Pulmonary artery endothelial cell (primary cell): ENCODE measurements around the gene FAM131C. TPM values are rescaled to one million over a fixed set of nuclear protein-coding genes. Genes with fewer than 3 reads are reported as not detected.
"Not testable (repeated sequence)": the region's sequence is repeated elsewhere in the genome, so short reads cannot be mapped to it uniquely, and the experiment has no call there.

ENCODE experiments used
- DNase-seq: peaks from one replicate; pipeline ENCODE4 v3.0.0-alpha.2; 2011; ENCODE audit warnings: low read depth, low spot score
- total RNA-seq: library from RNA; depleted of rRNA; stranded (reverse); fragments of >200 nt; gene quantifications from 2 replicates; pipeline ENCODE4 v1.2.3, GENCODE V29; 2014

The FAM131C gene
- total RNA-seq, 1 donor from 2014 or later, result 0.20 TPM

DNA sequence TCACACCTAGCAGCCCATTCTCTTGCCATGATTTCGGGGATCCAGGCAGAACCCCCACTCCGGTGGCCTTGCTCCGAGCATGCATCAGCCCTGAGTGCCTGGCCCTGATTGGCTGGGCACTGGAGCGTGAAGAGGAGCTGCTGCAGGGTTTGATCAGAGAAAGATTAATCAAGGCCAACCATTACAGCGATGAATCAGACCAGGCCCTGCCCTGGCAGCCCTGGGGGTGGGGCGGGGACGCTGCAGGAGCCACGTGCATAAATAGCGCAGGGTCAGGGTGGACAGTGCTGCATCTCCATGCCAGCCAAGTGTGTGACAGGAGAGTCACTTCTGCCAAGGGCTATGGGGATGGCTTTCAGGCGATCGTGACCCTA is 3.4 kb upstream of the FAM131C start:
- no peak for DNase-seq

GRCh38 chr1:16076031-16076864 is 2.8 kb upstream of the FAM131C start:
- no peak for DNase-seq

DNA sequence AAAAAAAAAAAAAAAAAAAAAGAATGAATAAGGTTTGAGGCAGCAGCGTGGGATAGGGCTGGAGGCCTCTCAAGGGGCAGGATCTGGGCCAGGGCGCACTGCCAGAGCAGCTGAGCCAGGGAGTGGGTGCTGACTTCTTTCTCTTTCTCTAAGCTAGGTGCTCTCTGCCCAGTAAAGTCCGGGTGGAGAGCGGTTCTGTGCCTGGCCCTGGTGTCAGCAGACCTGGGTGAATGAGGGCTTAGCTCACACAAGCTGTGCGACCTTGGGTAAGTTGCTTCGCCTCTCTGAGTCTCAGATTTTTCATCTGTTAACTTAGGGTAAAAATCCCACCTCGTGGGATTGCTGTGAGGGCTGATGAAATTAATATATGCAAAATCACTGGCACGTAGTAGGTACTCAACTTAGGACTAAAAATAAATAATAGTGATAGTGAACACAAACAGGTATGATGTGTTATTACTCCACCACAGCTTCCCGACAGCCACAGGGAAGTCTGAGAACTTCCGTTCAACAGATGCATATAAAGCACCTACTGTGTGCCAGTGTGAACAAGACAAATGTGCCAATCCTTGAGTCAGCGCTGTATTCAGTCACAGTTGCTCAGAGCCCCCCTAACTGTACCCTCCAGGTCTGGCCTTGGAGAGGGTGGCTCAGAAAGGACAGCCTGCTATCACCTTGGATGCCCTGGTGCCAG is 2.0 kb upstream of the FAM131C start:
- no peak for DNase-seq

GRCh38 chr1:16074217-16074616 is 766 bp upstream of the FAM131C start:
- no peak for DNase-seq

- no peak for DNase-seq
Observed at GRCh38 chr1:16072616-16073484, 601 bp downstream of the FAM131C start.

DNA sequence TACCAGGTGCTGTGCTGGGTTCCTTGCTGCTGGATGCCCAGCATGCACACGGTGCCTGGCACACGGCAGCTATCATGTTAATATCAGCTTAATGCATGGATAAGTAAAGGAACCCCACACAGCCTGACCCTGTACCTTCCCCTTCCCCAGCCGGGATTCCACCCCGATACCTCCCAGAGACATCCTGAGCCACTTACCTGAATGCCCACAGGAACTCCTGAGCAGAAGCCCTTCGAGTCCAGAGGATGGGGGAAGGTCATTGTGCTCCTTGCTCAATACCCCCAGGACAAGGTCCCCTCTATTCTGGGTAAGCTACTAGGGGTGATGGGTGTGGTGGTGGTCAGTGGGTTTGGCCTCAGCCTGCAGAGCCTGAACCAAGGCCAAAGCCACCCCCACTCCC is 1.4 kb downstream of the FAM131C start:
- DNase-seq, result no peak

- DNase-seq, result no peak
Observed at GRCh38 chr1:16071614-16072013, 1.8 kb downstream of the FAM131C start.

DNA sequence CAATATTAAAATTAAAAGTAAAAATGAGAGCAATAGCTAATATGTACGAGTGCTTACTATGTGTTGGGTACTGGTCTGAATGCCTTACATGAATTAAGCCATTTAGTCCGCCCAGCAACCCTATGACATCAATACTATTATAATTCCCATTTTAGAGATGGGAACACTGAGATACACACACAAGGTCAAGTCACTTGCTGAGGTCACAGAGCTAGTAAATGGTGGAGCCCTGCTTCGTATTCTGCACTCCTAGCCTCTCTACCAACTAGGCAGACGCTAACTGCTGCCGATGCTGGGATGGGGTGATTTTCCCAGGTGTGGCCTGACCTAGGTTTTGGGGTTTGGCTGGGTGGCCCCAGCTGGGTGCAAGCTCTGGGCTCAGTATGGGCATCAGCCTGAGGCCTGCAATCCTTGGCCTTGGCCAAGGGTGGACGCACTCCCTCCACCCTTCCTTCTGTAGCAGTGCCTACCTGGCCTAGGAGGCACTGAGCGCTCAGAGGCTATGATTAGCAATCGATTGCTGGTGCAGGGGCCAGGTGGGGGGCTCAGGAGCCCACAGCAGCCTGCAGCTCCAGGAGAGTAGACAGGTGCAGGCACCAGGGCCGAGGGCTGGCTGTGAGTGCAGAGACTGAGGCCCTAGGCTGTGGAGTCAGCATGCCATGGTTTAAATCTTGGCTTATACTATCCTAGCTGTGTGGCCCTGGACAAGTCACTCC is 2.7 kb downstream of the FAM131C start:
- no peak for DNase-seq

DNA sequence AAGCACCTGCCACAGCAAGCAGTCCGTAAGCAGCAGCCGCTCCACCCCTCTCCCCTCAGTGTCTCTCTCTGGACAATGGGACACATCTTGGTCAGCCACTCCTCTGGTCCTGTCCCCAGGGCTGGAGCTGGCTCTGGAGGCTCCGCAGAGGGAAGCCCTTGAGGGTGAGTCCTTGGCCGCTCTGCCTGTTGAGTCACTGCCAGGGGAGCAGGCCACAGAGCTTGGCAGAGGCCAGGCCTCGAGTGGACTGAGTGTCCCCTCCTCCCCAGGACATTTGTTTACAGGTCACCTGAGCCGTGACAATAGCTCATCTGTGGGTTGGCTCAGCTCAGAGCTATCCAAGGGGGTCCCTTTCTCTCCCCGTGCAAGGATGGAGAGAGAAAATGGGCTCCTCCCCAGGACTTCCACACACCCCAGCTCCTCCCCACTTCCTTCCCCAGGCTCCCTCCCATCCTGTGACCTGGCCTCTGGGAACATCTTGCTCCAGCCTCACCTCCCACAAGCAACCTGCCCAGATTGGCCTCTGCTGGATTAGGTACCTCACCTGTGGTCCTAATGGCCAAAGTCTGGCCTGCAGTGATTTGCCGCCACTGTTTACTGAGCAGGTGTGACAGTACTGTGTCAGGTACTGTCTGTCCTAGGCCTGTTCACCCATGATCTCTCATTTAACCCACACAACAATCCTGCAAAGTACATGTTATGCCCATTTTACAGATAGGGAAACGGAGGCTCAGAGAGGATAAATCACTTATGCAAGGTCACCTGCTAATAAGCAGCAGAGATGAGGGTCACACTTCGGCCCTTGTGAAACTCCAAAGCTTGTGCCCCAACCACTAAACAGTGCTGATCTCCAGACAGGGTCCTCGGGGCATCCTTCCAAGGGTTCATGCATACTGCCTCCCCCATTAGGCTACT is 4.8 kb downstream of the FAM131C start:
- DNase-seq, result no peak

GRCh38 chr1:16067933-16068332 is 5.5 kb downstream of the FAM131C start:
- DNase-seq, result no peak

DNA sequence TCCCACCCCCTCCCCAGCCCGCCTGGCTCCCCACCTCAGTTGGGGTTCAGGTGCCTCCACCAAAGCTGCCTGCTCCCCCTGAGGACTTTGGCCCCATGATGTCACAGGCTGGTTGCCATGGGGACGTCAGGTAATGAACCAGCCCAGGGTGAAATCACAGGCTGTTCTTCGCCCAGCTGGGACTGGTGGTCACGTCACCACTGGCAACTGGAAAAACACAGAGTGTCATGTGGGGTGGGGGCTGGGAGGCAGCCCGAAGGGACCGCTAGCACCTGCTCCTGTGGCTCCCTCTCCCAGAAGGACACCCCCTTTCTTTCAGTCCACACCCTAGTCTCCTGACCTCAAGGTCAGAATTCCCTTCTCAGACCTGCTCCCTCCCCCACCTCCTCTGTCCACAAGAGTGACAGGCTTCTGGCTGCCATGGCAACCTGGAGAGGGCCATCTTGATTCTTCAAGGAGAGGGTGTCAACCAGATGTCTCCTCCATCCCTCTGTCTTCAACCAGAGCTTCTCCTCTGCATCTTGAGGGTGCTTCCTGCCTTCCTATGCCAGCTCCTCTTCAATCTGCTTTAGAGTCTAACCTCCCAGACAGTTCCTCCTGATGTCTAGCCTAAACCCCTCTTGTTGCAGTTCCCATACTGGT is 6.2 kb downstream of the FAM131C start:
- DNase-seq, result no peak

DNA sequence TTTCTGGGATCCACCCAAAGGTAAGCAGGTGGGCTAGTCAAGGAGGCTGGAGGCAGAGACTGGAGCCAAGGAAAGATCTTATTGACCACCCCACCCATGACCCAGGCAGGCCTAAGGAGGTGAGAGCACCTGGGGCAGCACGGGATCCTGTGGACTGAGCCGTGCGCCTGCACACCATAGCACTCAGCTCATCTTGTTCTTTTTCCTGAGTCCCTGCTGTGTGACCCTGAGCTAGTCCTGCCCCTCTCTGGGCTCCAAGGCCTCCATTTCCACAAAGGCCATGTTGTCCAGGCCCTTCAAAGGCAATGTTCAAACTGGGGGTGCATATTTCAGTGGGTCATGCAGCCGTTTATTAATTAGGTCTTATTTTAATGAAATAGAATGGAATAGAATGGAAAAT is 7.2 kb downstream of the FAM131C start:
- DNase-seq, result no peak

- DNase-seq, result no peak
Observed at GRCh38 chr1:16065269-16065576, 8.2 kb downstream of the FAM131C start.

DNA sequence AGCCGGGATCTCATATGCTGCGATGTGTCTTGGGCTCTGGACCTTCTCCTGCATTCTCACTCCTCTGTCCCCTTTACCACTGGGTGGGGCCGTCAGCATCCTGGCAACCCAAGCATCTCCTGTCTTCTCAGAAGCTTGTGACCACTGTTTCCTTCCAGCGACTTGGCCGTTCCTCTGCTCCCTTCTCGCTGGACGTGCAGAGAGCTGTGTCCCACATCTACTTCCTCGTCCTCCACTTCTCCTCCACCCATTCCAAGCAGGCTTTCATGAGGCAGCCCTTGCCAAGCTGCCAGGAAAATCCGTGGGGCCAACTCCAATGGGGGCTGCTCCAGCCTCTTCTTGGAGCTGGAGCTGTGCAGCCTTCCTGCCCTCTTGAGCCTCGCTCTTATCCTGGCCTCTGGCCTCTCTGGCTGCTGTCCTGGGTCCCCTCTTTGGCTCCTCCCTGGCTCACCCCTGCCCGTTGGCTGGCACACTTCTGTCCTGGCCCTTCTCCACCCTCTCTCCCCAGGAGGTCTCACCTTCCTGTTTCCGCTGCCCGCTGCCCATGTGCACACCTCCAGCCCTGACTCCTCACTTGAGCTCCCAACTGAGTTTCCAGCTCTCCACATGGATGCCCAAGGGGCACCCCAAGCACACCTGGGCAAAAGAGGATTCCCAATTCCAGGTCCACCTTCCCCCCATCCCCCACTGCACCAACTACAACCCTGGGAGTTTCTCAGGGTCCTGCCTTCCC is 8.7 kb downstream of the FAM131C start:
- DNase-seq, result no peak

GRCh38 chr1:16063921-16064320 is 9.5 kb downstream of the FAM131C start:
- no peak for DNase-seq

DNA sequence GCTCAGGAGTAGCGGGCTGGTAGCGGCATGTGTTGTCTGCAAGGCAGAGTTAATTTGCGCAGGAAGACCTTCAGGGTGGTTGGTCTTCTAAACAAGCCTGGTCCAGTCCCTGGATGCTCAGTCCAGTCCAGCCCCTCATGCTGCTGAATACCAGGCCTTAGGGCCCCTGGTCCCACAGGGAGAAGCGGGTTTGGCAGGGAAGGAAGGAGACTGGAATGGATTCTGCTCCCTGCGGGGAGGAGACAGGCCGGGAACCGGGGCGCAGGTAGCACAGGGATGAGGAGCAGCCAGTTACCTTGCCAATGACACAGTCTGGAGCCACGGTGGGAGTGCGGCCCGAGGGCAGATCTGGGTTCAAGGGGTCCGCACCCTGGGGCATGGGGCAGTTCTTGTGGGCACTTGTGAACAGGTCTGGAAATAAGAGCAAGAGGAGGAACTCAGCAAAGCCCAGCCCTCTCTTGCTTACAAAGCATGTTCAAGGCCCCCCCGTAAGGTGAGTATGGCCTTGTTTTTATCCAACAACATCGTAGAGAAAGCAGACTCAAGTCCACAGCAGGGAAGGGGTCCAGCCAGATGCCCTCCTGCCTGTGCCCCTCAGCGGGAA is 10.1 kb downstream of the FAM131C start:
- no peak for DNase-seq

GRCh38 chr1:16062687-16063075 is 10.8 kb downstream of the FAM131C start:
- not testable (repeated sequence) for DNase-seq

DNA sequence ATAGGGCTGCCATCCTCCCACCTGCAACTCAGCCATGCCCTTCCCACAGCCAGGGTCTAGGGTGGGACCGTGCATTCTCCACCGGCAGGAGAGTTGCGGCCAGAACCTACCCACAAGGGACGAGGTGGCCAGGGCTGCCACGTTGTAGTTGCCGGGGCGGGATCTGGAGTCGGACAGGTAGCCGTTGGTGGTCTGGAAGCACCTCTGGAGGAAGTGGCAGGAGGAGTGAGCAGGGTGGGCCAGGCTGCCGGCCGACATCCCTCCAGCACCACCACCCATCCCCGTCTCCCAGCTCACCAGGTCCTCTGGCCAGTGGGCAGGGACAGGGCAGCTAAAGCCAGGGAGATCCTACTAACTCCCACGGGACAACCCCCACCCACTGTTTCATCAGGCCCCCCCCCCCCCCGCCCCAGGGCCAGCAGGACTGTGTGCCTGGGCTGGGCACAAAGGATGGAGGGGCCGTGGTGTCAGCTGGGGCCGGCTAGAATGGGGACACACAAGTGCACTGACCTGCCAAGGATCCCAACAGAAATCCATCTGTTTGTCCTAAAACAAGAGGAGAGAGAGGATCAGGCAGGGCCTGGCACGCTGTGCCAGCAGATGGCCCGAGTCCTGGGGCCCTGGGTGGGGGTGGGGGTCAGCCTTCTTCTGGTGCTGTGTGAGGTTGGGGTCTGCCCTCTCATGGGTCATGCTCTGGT is 11.3 kb downstream of the FAM131C start:
- DNase-seq, result not testable (repeated sequence)
